GM23338 (cell line): ENCODE results near the gene ITSN2. TPM values are rescaled to one million over a fixed set of nuclear protein-coding genes. Genes with fewer than 3 reads are reported as not detected.

ENCODE experiments used
- ATAC-seq: fragments of 200-7000 bp; cut with Tn5 transposase; 3 replicates; pipeline ENCODE4 v1.9.1; 2020
- DNase-seq: peaks from one replicate; pipeline ENCODE4 v3.0.0-alpha.2; 2015; ENCODE audit warnings: low spot score
- H2AFZ ChIP-seq: fragments of 200-600 bp; sonication (generic); 2 replicates; pipeline ENCODE4 v1.8.0; 2016; ENCODE audit warnings: antibody characterized with exemption, mild to moderate bottlenecking, moderate library complexity
- H3F3A ChIP-seq: fragments of 200-600 bp; sonication (generic); replicated peaks from 2 replicates; pipeline ENCODE4 v1.8.0; 2017; ENCODE audit warnings: antibody characterized with exemption, mixed run types, low read depth
- H3K27ac ChIP-seq: fragments of 200-600 bp; sonication (generic); 2 replicates; pipeline ENCODE4 v1.6.1; 2016; ENCODE audit warnings: low read depth
- H3K27me3 ChIP-seq: fragments of 200-600 bp; sonication (generic); 2 replicates; pipeline ENCODE4 v1.8.0; 2016; ENCODE audit warnings: mild to moderate bottlenecking, mixed run types, moderate library complexity; ENCODE audit not compliant: insufficient read depth
- H3K36me3 ChIP-seq: fragments of 200-600 bp; sonication (generic); 2 replicates; pipeline ENCODE4 v1.8.0; 2016; ENCODE audit warnings: mild to moderate bottlenecking; ENCODE audit not compliant: insufficient read depth
- H3K4me1 ChIP-seq: fragments of 200-600 bp; sonication (generic); 2 replicates; pipeline ENCODE4 v1.8.0; 2016; ENCODE audit warnings: mild to moderate bottlenecking, moderate library complexity; ENCODE audit not compliant: insufficient read depth
- H3K4me2 ChIP-seq: fragments of 200-600 bp; sonication (generic); 2 replicates; pipeline ENCODE4 v1.7.1; 2017; ENCODE audit warnings: mixed run types
- H3K4me3 ChIP-seq: fragments of 200-600 bp; sonication (generic); 2 replicates; pipeline ENCODE4 v1.6.1; 2016; ENCODE audit warnings: mixed run types
- H3K79me2 ChIP-seq: fragments of 200-600 bp; sonication (generic); replicated peaks from 2 replicates; pipeline ENCODE4 v1.8.0; 2017; ENCODE audit warnings: mild to moderate bottlenecking; ENCODE audit not compliant: insufficient read depth
- H3K9me2 ChIP-seq: fragments of 200-600 bp; sonication (generic); 2 replicates; pipeline ENCODE4 v1.8.0; 2017; ENCODE audit not compliant: insufficient read depth
- H4K20me1 ChIP-seq: fragments of 200-600 bp; sonication (generic); replicated peaks from 2 replicates; pipeline ENCODE4 v1.8.0; 2017; ENCODE audit warnings: mild to moderate bottlenecking; ENCODE audit not compliant: insufficient read depth
- H3K27ac Mint-ChIP-seq: 2 replicates; pipeline ENCODE4 v1.8.0; 2020; ENCODE audit warnings: inconsistent platforms, mild to moderate bottlenecking, moderate library complexity, mixed read lengths
- H3K27me3 Mint-ChIP-seq: 3 replicates; pipeline ENCODE4 v1.8.0; 2022; ENCODE audit warnings: low read depth, mild to moderate bottlenecking, moderate library complexity, mixed read lengths, inconsistent platforms; ENCODE audit not compliant: insufficient read depth, poor library complexity
- H3K36me3 Mint-ChIP-seq: 3 replicates; pipeline ENCODE4 v1.8.0; 2021; ENCODE audit warnings: low read depth, mild to moderate bottlenecking, inconsistent platforms, moderate library complexity, mixed read lengths
- H3K4me1 Mint-ChIP-seq: 3 replicates; pipeline ENCODE4 v1.8.0; 2020; ENCODE audit warnings: mild to moderate bottlenecking, inconsistent platforms, mixed read lengths
- H3K4me3 Mint-ChIP-seq: 3 replicates; pipeline ENCODE4 v1.8.0; 2021; ENCODE audit warnings: moderate library complexity, mild to moderate bottlenecking, inconsistent platforms, mixed read lengths
- H3K9me3 Mint-ChIP-seq: 3 replicates; pipeline ENCODE4 v1.8.0; 2020; ENCODE audit warnings: moderate library complexity, mild to moderate bottlenecking, inconsistent platforms, mixed read lengths
- CTCF ChIP-seq, 2 experiments: fragments of 200-600 bp in 1 of 2; sonication (generic) in 1 of 2; conservative IDR thresholded peaks; 2 replicates each; pipeline versions ENCODE4 v1.5.1 to v1.6.1; 2016 to 2017; ENCODE audit warnings: antibody characterized with exemption in 2 of 2, low read depth in 2 of 2, mild to moderate bottlenecking in 2 of 2, moderate library complexity in 1 of 2
- ETS1 ChIP-seq: IDR thresholded peaks from 2 replicates; pipeline ENCODE4 v1.6.1; 2016; ENCODE audit warnings: antibody characterized with exemption
- EZH2 ChIP-seq: fragments of 200-600 bp; sonication (generic); IDR thresholded peaks from one replicate; pipeline ENCODE4 v1.8.0; 2017; ENCODE audit warnings: antibody characterized with exemption, mild to moderate bottlenecking, low read depth; ENCODE audit not compliant: unreplicated experiment
- JUNB ChIP-seq: IDR thresholded peaks from one replicate; pipeline ENCODE4 v1.6.1; 2016; ENCODE audit warnings: antibody characterized with exemption; ENCODE audit not compliant: unreplicated experiment
- NANOG ChIP-seq: IDR thresholded peaks from 2 replicates; pipeline ENCODE4 v1.6.1; 2016; ENCODE audit warnings: antibody characterized with exemption, borderline replicate concordance
- POLR2AphosphoS5 ChIP-seq: IDR thresholded peaks from 2 replicates; pipeline ENCODE4 v1.6.1; 2016; ENCODE audit warnings: antibody characterized with exemption, low read depth
- REST ChIP-seq: IDR thresholded peaks from one replicate; pipeline ENCODE4 v1.6.1; 2018; ENCODE audit warnings: antibody characterized with exemption; ENCODE audit not compliant: unreplicated experiment
- STAT1 ChIP-seq: IDR thresholded peaks from one replicate; pipeline ENCODE4 v1.6.1; 2016; ENCODE audit warnings: antibody characterized with exemption; ENCODE audit not compliant: unreplicated experiment
- ZNF114 ChIP-seq: fragments of 250-450 bp; sonication (Bioruptor Pico); IDR thresholded peaks from 2 replicates; pipeline ENCODE4 v1.5.0; 2020; ENCODE audit warnings: mild to moderate bottlenecking, moderate library complexity
- ZNF331 ChIP-seq: fragments of 250-450 bp; sonication (Bioruptor Pico); IDR thresholded peaks from 2 replicates; pipeline ENCODE4 v1.5.0; 2020; ENCODE audit warnings: low read depth, mild to moderate bottlenecking, moderate library complexity
- ZNF462 ChIP-seq: fragments of 250-450 bp; sonication (Bioruptor Pico); IDR thresholded peaks from 2 replicates; pipeline ENCODE4 v1.5.0; 2020; ENCODE audit warnings: mild to moderate bottlenecking, moderate library complexity
- polyA plus RNA-seq: library from polyadenylated mRNA; unstranded; fragments of >200 nt; fragmentation: Nextera tagmentation; extraction: Ambion mirVana; gene quantifications from 2 replicates; pipeline ENCODE4 v1.2.1, GENCODE V29; 2016
- total RNA-seq: library from RNA; depleted of rRNA; stranded (reverse); fragments of >200 nt; shearing (Covaris generic); gene quantifications from 2 replicates; pipeline ENCODE4 v1.2.3, GENCODE V29; 2014

ITSN2 gene
- total and polyA plus RNA-seq, 2 experiments from 2014 or later: 17.1 to 17.8 TPM

- Histone ChIP-seq H3F3A (no peaks in the 10 kb centered on the region), H3K79me2 (no peaks in the 10 kb centered on the region), H4K20me1 (no peaks in the 10 kb centered on the region), H3K27me3 (no peaks in the 10 kb centered on the region), H3K4me2 (no peak overlapping the region), H3K9me2 (no peaks in the 10 kb centered on the region), H3K36me3 (no peaks in the 10 kb centered on the region), H3K4me1 (no peaks in the 10 kb centered on the region), H3K27ac (no peak overlapping the region), H2AFZ (no peak overlapping the region), H3K4me3 (no peak overlapping the region)
- DNase-seq: no peak
- Mint-ChIP-seq H3K36me3 (no peaks in the 10 kb centered on the region; the same call in 2 of the 3 replicates), H3K9me3 (no peaks in the 10 kb centered on the region), H3K27me3 (peaks cover 10% of the 10 kb centered on the region), H3K27ac (no peak overlapping the region), H3K4me3 (no peak overlapping the region), H3K4me1 (peaks cover 7% of the 10 kb centered on the region)
- ATAC-seq: no peak
- TF ChIP-seq ETS1 (no peak), STAT1 (no peak), ZNF114 (CRISPR knock-in tag) (no peak), REST (no peak), JUNB (no peak), ZNF462 (CRISPR knock-in tag) (no peak), ZNF331 (CRISPR knock-in tag) (no peak), POLR2AphosphoS5 (no peak), CTCF (conservative IDR thresholded peaks at IDR 0.05; ENCODE audit: low read depth in 2 of 2) (no peak), NANOG (no peak), EZH2 (no peak)
Measured at GRCh38 chr2:24204505-24204904, 155.8 kb downstream of the ITSN2 start.
